ENCODE results near the gene CHRNA4. TPM values are rescaled to one million over a fixed set of nuclear protein-coding genes. Genes with fewer than 3 reads are reported as not detected.

CHRNA4 gene
- total and polyA plus RNA-seq, 2 donors (not counting 3 experiments of a cell fraction or from before 2014, with no cell fraction given), result not detected

GRCh38 chr20:63408684-63409046 is 47.5 kb upstream of the CHRNA4 start:
- H3K27ac ChIP-seq (ENCODE audit: insufficient read depth, low read depth, low read length), result no peak overlapping the region
- BruUV-seq (replicated peaks), result no TSS peak
- FAIRE-seq (no peak), DNase-seq (ENCODE audit: low read depth, low spot score) (no peak)
- ChIA-PET CTCF (no interaction called here), POLR2A (no interaction called here)
- H2AFZ ChIP-seq (ENCODE audit: low read depth, low read length), result no peak overlapping the region
- H4K20me1 ChIP-seq (replicated peaks; ENCODE audit: control insufficient read depth, extremely low read depth, insufficient read depth, low read length), result no peaks in the 10 kb centered on the region
- dilution Hi-C loops (cut with MboI; ENCODE audit: extremely low pct_ligation_motif_present, low sequenced_read_pairs), result no loop called here
- no peaks in the 10 kb centered on the region for H3K9me1 ChIP-seq (replicated peaks; ENCODE audit: control insufficient read depth, extremely low read depth, insufficient read depth, low read length)
- H3K79me2 ChIP-seq (ENCODE audit: control insufficient read depth, insufficient read depth, low read length), result no peaks in the 10 kb centered on the region
- H3K4me2 ChIP-seq (ENCODE audit: insufficient read depth, low read length), result no peak overlapping the region
- no peaks in the 10 kb centered on the region for H3K9me3 ChIP-seq (replicated peaks; ENCODE audit: control insufficient read depth, insufficient read depth, low read length)
- TF ChIP-seq, protein P1, sequence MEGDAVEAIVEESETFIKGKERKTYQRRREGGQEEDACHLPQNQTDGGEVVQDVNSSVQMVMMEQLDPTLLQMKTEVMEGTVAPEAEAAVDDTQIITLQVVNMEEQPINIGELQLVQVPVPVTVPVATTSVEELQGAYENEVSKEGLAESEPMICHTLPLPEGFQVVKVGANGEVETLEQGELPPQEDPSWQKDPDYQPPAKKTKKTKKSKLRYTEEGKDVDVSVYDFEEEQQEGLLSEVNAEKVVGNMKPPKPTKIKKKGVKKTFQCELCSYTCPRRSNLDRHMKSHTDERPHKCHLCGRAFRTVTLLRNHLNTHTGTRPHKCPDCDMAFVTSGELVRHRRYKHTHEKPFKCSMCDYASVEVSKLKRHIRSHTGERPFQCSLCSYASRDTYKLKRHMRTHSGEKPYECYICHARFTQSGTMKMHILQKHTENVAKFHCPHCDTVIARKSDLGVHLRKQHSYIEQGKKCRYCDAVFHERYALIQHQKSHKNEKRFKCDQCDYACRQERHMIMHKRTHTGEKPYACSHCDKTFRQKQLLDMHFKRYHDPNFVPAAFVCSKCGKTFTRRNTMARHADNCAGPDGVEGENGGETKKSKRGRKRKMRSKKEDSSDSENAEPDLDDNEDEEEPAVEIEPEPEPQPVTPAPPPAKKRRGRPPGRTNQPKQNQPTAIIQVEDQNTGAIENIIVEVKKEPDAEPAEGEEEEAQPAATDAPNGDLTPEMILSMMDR (IDR thresholded peaks at IDR 0.05; ENCODE audit: extremely low read depth in 1 of 2, insufficient read depth in 1 of 2, low read depth in 1 of 2, low read length in 2 of 2), result no peak
- TF ChIP-seq POLR2A (IDR thresholded peaks at IDR 0.05; ENCODE audit: low read depth, low read length) (no peak), GATA2 (IDR thresholded peaks at IDR 0.05; ENCODE audit: insufficient read depth, insufficient read length, low read depth, low read length) (no peak), EZH2 (IDR thresholded peaks at IDR 0.05; ENCODE audit: borderline replicate concordance, low read depth, low read length, severe bottlenecking) (no peak), MYC (IDR thresholded peaks at IDR 0.05; ENCODE audit: low read depth, low read length) (no peak)
- intact Hi-C loops (cut with micrococcal nuclease), result no loop called here
- H3K36me3 ChIP-seq (ENCODE audit: control insufficient read depth in 2 of 2, extremely low read depth in 1 of 2, insufficient read depth in 2 of 2, low read length in 2 of 2), result no peaks in the 10 kb centered on the region
- H3K27me3 ChIP-seq (ENCODE audit: control insufficient read depth in 2 of 2, insufficient read depth in 2 of 2, low read length in 2 of 2), result no peaks in the 10 kb centered on the region
- no peak overlapping the region for H3K9ac ChIP-seq (replicated peaks; ENCODE audit: extremely low read depth, insufficient read depth, low read length)
- H3K4me3 ChIP-seq (replicated peaks in 1 of 3; ENCODE audit: insufficient read depth in 1 of 3, low read depth in 1 of 3, low read length in 3 of 3), result no peak overlapping the region
- H3K4me1 ChIP-seq (ENCODE audit: control insufficient read depth, extremely low read depth, insufficient read depth, low read length), result no peaks in the 10 kb centered on the region

GRCh38 chr20:63407928-63408683 is 47.0 kb upstream of the CHRNA4 start:
- H3K27ac ChIP-seq (ENCODE audit: insufficient read depth, low read depth, low read length), result no peak overlapping the region
- H3K36me3 ChIP-seq (ENCODE audit: control insufficient read depth in 2 of 2, extremely low read depth in 1 of 2, insufficient read depth in 2 of 2, low read length in 2 of 2), result no peaks in the 10 kb centered on the region
- FAIRE-seq, result no peak
- TF ChIP-seq JUN (IDR thresholded peaks at IDR 0.05; ENCODE audit: borderline replicate concordance, insufficient read depth, insufficient read length, low read depth) (no peak), GATA2 (IDR thresholded peaks at IDR 0.05; ENCODE audit: insufficient read depth, insufficient read length, low read depth, low read length) (no peak), EZH2 (IDR thresholded peaks at IDR 0.05; ENCODE audit: borderline replicate concordance, low read depth, low read length, severe bottlenecking) (no peak), FOS (IDR thresholded peaks at IDR 0.05; ENCODE audit: borderline replicate concordance, insufficient read depth, low read length) (no peak), MAX (IDR thresholded peaks at IDR 0.05; ENCODE audit: insufficient read depth, insufficient read length) (no peak), POLR2AphosphoS5 (IDR thresholded peaks at IDR 0.05; ENCODE audit: insufficient read depth, low read depth, low read length) (no peak), POLR2A (IDR thresholded peaks at IDR 0.05; ENCODE audit: low read depth, low read length) (no peak), MYC (IDR thresholded peaks at IDR 0.05; ENCODE audit: low read depth, low read length) (no peak)
- TF ChIP-seq, protein P1 (IDR thresholded peaks at IDR 0.05; ENCODE audit: extremely low read depth in 1 of 2, insufficient read depth in 1 of 2, low read depth in 1 of 2, low read length in 2 of 2), result no peak
- H3K79me2 ChIP-seq (ENCODE audit: control insufficient read depth, insufficient read depth, low read length), result no peaks in the 10 kb centered on the region
- dilution Hi-C loops (cut with MboI; ENCODE audit: extremely low pct_ligation_motif_present, low sequenced_read_pairs), result no loop called here
- POLR2A ChIA-PET, result no interaction called here
- H3K4me3 ChIP-seq (replicated peaks in 1 of 3; ENCODE audit: insufficient read depth in 1 of 3, low read depth in 1 of 3, low read length in 3 of 3), result no peak overlapping the region
- no peaks in the 10 kb centered on the region for H3K9me1 ChIP-seq (replicated peaks; ENCODE audit: control insufficient read depth, extremely low read depth, insufficient read depth, low read length)
- H3K27me3 ChIP-seq (ENCODE audit: control insufficient read depth in 2 of 2, insufficient read depth in 2 of 2, low read length in 2 of 2), result no peaks in the 10 kb centered on the region
- H3K4me2 ChIP-seq (ENCODE audit: insufficient read depth, low read length), result no peak overlapping the region
- BruUV-seq (replicated peaks), result no TSS peak
- no peaks in the 10 kb centered on the region for H3K4me1 ChIP-seq (ENCODE audit: control insufficient read depth, extremely low read depth, insufficient read depth, low read length)
- no peak for DNase-seq (ENCODE audit: low read depth, low spot score)
- H2AFZ ChIP-seq (ENCODE audit: low read depth, low read length), result no peak overlapping the region
- no peaks in the 10 kb centered on the region for H3K9me3 ChIP-seq (replicated peaks; ENCODE audit: control insufficient read depth, insufficient read depth, low read length)
- CTCF ChIA-PET, result no interaction called here
- H3K9ac ChIP-seq (replicated peaks; ENCODE audit: extremely low read depth, insufficient read depth, low read length), result no peak overlapping the region
- intact Hi-C loops (cut with micrococcal nuclease), result no loop called here
- H4K20me1 ChIP-seq (replicated peaks; ENCODE audit: control insufficient read depth, extremely low read depth, insufficient read depth, low read length), result no peaks in the 10 kb centered on the region

All from endothelial cell of umbilical vein (primary cell).